ENCODE results near the gene CAPN13. TPM values are rescaled to one million over a fixed set of nuclear protein-coding genes. Genes with fewer than 3 reads are reported as not detected.

CAPN13 gene
- total RNA-seq, 1 donor from 2014 or later = 0.30 TPM

GRCh38 chr2:30730736-30731647 lies 76.3 kb downstream of the CAPN13 start:
- DNase-seq = no peak

- no peak for DNase-seq
These were observed 78.2 kb downstream of the CAPN13 start for GRCh38 chr2:30729031-30729430.

- DNase-seq = no peak
These were observed 84.1 kb downstream of the CAPN13 start for GRCh38 chr2:30722936-30723725.

GRCh38 chr2:30721668-30722647 lies 85.3 kb downstream of the CAPN13 start:
- no peak for DNase-seq

GRCh38 chr2:30721241-30721640 lies 86.0 kb downstream of the CAPN13 start:
- no peak for DNase-seq

GRCh38 chr2:30717081-30717650 lies 90.1 kb downstream of the CAPN13 start:
- DNase-seq = no peak

- no peak for DNase-seq
These were observed 90.9 kb downstream of the CAPN13 start for GRCh38 chr2:30716123-30716900.

GRCh38 chr2:30714811-30715709 lies 92.2 kb downstream of the CAPN13 start:
- no peak for DNase-seq

GRCh38 chr2:30713698-30714097 lies 93.5 kb downstream of the CAPN13 start:
- DNase-seq = no peak

- DNase-seq = peak; percentile 41
These were observed 95.6 kb downstream of the CAPN13 start for GRCh38 chr2:30711646-30712085.

- DNase-seq = no peak
These were observed 96.8 kb downstream of the CAPN13 start for GRCh38 chr2:30710461-30710860.

- DNase-seq = no peak
These were observed 97.2 kb downstream of the CAPN13 start for GRCh38 chr2:30710016-30710415.

GRCh38 chr2:30709516-30709915 lies 97.7 kb downstream of the CAPN13 start:
- no peak for DNase-seq

- DNase-seq = no peak
These were observed 98.6 kb downstream of the CAPN13 start for GRCh38 chr2:30708491-30709290.

GRCh38 chr2:30707304-30707903 lies 99.8 kb downstream of the CAPN13 start:
- DNase-seq = no peak

GRCh38 chr2:30706534-30707303 lies 100.5 kb downstream of the CAPN13 start:
- peak; percentile 36 for DNase-seq

- DNase-seq = no peak
These were observed 101.3 kb downstream of the CAPN13 start for GRCh38 chr2:30705711-30706533.
